H9 (cell line): ENCODE data around the gene CHDH. TPM values are rescaled to one million over a fixed set of nuclear protein-coding genes. Genes with fewer than 3 reads are reported as not detected.

Experiments
- DNase-seq: peaks from one replicate; pipeline ENCODE4 v3.0.0-alpha.2; 2017
- H2AFZ ChIP-seq: one replicate; pipeline ENCODE4 v1.6.1; 2013; ENCODE audit warnings: mild to moderate bottlenecking, low read length, control low read depth, moderate library complexity
- H2AK5ac ChIP-seq: 2 replicates; pipeline ENCODE4 v1.6.1; 2013; ENCODE audit warnings: low read length, control low read depth, mixed read lengths; ENCODE audit not compliant: insufficient read length
- H2BK120ac ChIP-seq: one replicate; pipeline ENCODE4 v1.6.1; 2013; ENCODE audit warnings: low read depth, mild to moderate bottlenecking, low read length, control low read depth, inconsistent platforms; ENCODE audit not compliant: poor library complexity, severe bottlenecking
- H2BK12ac ChIP-seq: 2 replicates; pipeline ENCODE4 v1.6.1; 2013; ENCODE audit warnings: low read length, control low read depth, mixed read lengths, low read depth; ENCODE audit not compliant: insufficient read length
- H2BK15ac ChIP-seq: 2 replicates; pipeline ENCODE4 v1.6.1; 2013; ENCODE audit warnings: low read depth, low read length, control low read depth
- H2BK20ac ChIP-seq: one replicate; pipeline ENCODE4 v1.6.1; 2013; ENCODE audit warnings: low read depth, mild to moderate bottlenecking, low read length, control low read depth, inconsistent platforms; ENCODE audit not compliant: poor library complexity, severe bottlenecking
- H2BK5ac ChIP-seq: 2 replicates; pipeline ENCODE4 v1.6.1; 2013; ENCODE audit warnings: low read length, control low read depth, mixed read lengths; ENCODE audit not compliant: insufficient read length
- H3K14ac ChIP-seq: 2 replicates; pipeline ENCODE4 v1.6.1; 2013; ENCODE audit warnings: low read length, control low read depth; ENCODE audit not compliant: insufficient read depth
- H3K18ac ChIP-seq: 2 replicates; pipeline ENCODE4 v1.6.1; 2013; ENCODE audit warnings: low read depth, mild to moderate bottlenecking, mixed read lengths, low read length, control low read depth; ENCODE audit not compliant: insufficient read length
- H3K23ac ChIP-seq: 2 replicates; pipeline ENCODE4 v1.6.1; 2013; ENCODE audit warnings: low read length, control low read depth, mixed read lengths, low read depth; ENCODE audit not compliant: insufficient read length
- H3K23me2 ChIP-seq: 2 replicates; pipeline ENCODE4 v1.6.1; 2013; ENCODE audit warnings: low read depth, mild to moderate bottlenecking, mixed read lengths, low read length, control low read depth; ENCODE audit not compliant: insufficient read length, poor library complexity, severe bottlenecking
- H3K27ac ChIP-seq: 2 replicates; pipeline ENCODE4 v1.5.1; 2013; ENCODE audit warnings: low read length, control low read depth, mixed read lengths, low read depth; ENCODE audit not compliant: insufficient read length
- H3K27me3 ChIP-seq: 2 replicates; pipeline ENCODE4 v1.6.1; 2013; ENCODE audit warnings: low read length, control low read depth, inconsistent platforms; ENCODE audit not compliant: insufficient read depth
- H3K4ac ChIP-seq: 2 replicates; pipeline ENCODE4 v1.6.1; 2013; ENCODE audit warnings: low read depth, mild to moderate bottlenecking, control low read depth, inconsistent platforms, low read length, moderate library complexity
- H3K4me1 ChIP-seq: 2 replicates; pipeline ENCODE4 v1.6.1; 2013; ENCODE audit warnings: low read length, control low read depth, inconsistent platforms; ENCODE audit not compliant: insufficient read depth
- H3K4me2 ChIP-seq: 2 replicates; pipeline ENCODE4 v1.6.1; 2013; ENCODE audit warnings: low read length, control low read depth, mixed read lengths; ENCODE audit not compliant: insufficient read length, insufficient read depth
- H3K56ac ChIP-seq: 2 replicates; pipeline ENCODE4 v1.6.1; 2013; ENCODE audit warnings: low read depth, mild to moderate bottlenecking, mixed read lengths, low read length, control low read depth; ENCODE audit not compliant: insufficient read length
- H3K79me1 ChIP-seq: 2 replicates; pipeline ENCODE4 v1.6.1; 2013; ENCODE audit warnings: low read depth, mild to moderate bottlenecking, moderate library complexity, low read length, control low read depth, inconsistent platforms; ENCODE audit not compliant: insufficient read depth, poor library complexity, severe bottlenecking
- H3K79me2 ChIP-seq: 2 replicates; pipeline ENCODE4 v1.6.1; 2013; ENCODE audit warnings: low read length, control low read depth, inconsistent platforms; ENCODE audit not compliant: insufficient read depth
- H3K9ac ChIP-seq: 2 replicates; pipeline ENCODE4 v1.6.1; 2013; ENCODE audit warnings: low read length, control low read depth, mixed read lengths; ENCODE audit not compliant: insufficient read length; ENCODE audit errors: extremely low read depth
- H3K9me3 ChIP-seq: one replicate; pipeline ENCODE4 v1.6.1; 2013; ENCODE audit warnings: low read depth, low read length, inconsistent platforms; ENCODE audit not compliant: control insufficient read depth
- H3T11ph ChIP-seq: one replicate; pipeline ENCODE4 v1.6.1; 2013; ENCODE audit warnings: mild to moderate bottlenecking, low read length, control low read depth, inconsistent platforms
- H4K20me1 ChIP-seq: one replicate; pipeline ENCODE4 v1.6.1; 2013; ENCODE audit not compliant: control insufficient read depth, insufficient read length, insufficient read depth
- H4K5ac ChIP-seq: 2 replicates; pipeline ENCODE4 v1.6.1; 2013; ENCODE audit warnings: low read depth, mild to moderate bottlenecking, mixed read lengths, low read length, control low read depth; ENCODE audit not compliant: insufficient read length
- H4K8ac ChIP-seq: replicated peaks from 2 replicates; pipeline ENCODE4 v1.6.1; 2013; ENCODE audit warnings: low read length, control low read depth, mixed read lengths, low read depth; ENCODE audit not compliant: insufficient read length
- H4K91ac ChIP-seq: 2 replicates; pipeline ENCODE4 v1.6.1; 2013; ENCODE audit warnings: low read depth, mild to moderate bottlenecking, moderate library complexity, mixed read lengths, low read length, control low read depth; ENCODE audit not compliant: insufficient read length
- H3K27ac Mint-ChIP-seq, 3 experiments: 2 replicates in 2 of 3; 3 replicates in 1 of 3; pipeline ENCODE4 v1.8.0; 2020 to 2021; ENCODE audit warnings: mixed read lengths in 3 of 3, mild to moderate bottlenecking in 1 of 3, moderate library complexity in 1 of 3
- H3K27me3 Mint-ChIP-seq: 2 replicates; pipeline ENCODE4 v1.8.0; 2021; ENCODE audit warnings: low read depth, mild to moderate bottlenecking, moderate library complexity, mixed read lengths
- H3K36me3 Mint-ChIP-seq, 3 experiments: 2 replicates in 2 of 3; 3 replicates in 1 of 3; pipeline ENCODE4 v1.8.0; 2020 to 2021; ENCODE audit warnings: low read depth in 3 of 3, mixed read lengths in 3 of 3; ENCODE audit not compliant: insufficient read depth in 1 of 3
- H3K4me1 Mint-ChIP-seq, 2 experiments: 2 replicates each; pipeline ENCODE4 v1.8.0; 2020; ENCODE audit warnings: mixed read lengths in 2 of 2
- H3K4me3 Mint-ChIP-seq, 2 experiments: 2 replicates in 1 of 2; 3 replicates in 1 of 2; pipeline ENCODE4 v1.8.0; 2020 to 2021; ENCODE audit warnings: mild to moderate bottlenecking in 2 of 2, mixed read lengths in 2 of 2, moderate library complexity in 1 of 2
- H3K9me3 Mint-ChIP-seq, 2 experiments: 2 replicates in 1 of 2; 3 replicates in 1 of 2; pipeline ENCODE4 v1.8.0; 2020; ENCODE audit warnings: mild to moderate bottlenecking in 2 of 2, mixed read lengths in 2 of 2, moderate library complexity in 1 of 2
- whole genome bisulfite sequencing: extraction: QIAGEN DNeasy Blood & Tissue Kit; methylation state at CpG from one replicate; pipeline ENCODE4 v1.1.7; 2013; ENCODE audit warnings: missing lambda C conversion rate, low lambda C conversion rate, mixed read lengths; ENCODE audit not compliant: insufficient read length; ENCODE audit errors: extremely low coverage; 5-methylcytosine and 5-hydroxymethylcytosine counted together
- total RNA-seq: library from RNA; stranded (reverse); gene quantifications from 2 replicates; pipeline ENCODE4 v1.2.1, GENCODE V29; 2021
- TF ChIP-seq, protein P1 (sequence below): fragments of 200-600 bp; sonication (generic); conservative IDR thresholded peaks from 3 replicates; pipeline ENCODE4 v1.8.0; 2021; ENCODE audit warnings: antibody characterized with exemption, mild to moderate bottlenecking

CHDH gene
- total RNA-seq, 1 experiment from 2014 or later: 11.0 TPM

DNA sequence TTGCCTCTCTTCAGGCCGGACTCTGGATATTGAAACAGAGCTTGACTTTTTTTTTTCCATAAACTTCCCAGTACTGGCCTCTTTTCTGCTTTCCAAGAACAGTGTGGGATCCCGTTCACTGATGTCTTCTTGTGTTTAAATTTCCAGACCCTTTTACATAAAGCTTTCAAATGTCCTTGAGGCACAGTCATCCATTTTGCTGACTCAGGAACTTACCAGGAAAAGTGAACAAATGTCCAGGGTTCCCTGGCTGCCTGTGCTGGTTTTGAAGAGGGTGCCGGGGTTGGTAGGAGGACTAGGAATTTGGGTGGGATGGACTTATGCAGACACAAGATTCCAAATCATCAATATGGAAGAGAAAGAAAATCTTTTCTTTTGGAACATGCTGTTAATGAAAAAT is 68.1 kb downstream of the CHDH start:
- H3K27me3 Mint-ChIP-seq: no peaks in the 10 kb centered on the region
- no peaks in the 10 kb centered on the region for H3K4me1 ChIP-seq
- H3K4me1 Mint-ChIP-seq: peaks cover 21 to 27% of the 10 kb centered on the region in 2 experiments

More for the DNA sequence above, 68.1 kb downstream of the CHDH start:
- Histone ChIP-seq H2BK120ac (no peak overlapping the region), H2AFZ (no peak overlapping the region), H4K20me1 (no peaks in the 10 kb centered on the region), H3K27me3 (no peaks in the 10 kb centered on the region), H3K23me2 (no peaks in the 10 kb centered on the region), H3K18ac (no peak overlapping the region), H3K9me3 (no peaks in the 10 kb centered on the region), H3K23ac (no peak overlapping the region), H3K9ac (no peak overlapping the region), H3K14ac (no peak overlapping the region), H2BK20ac (no peak overlapping the region), H3K4me2 (no peak overlapping the region), H2BK5ac (no peak overlapping the region), H2AK5ac (no peak overlapping the region), H3T11ph (no peak overlapping the region), H4K91ac (no peak overlapping the region), H4K8ac (no peak overlapping the region), H2BK15ac (no peak overlapping the region), H3K79me2 (no peaks in the 10 kb centered on the region), H3K4ac (no peak overlapping the region), H3K27ac (no peak overlapping the region), H3K79me1 (no peaks in the 10 kb centered on the region), H2BK12ac (no peak overlapping the region), H4K5ac (no peak overlapping the region), H3K56ac (no peak overlapping the region)
- TF ChIP-seq, protein P1, sequence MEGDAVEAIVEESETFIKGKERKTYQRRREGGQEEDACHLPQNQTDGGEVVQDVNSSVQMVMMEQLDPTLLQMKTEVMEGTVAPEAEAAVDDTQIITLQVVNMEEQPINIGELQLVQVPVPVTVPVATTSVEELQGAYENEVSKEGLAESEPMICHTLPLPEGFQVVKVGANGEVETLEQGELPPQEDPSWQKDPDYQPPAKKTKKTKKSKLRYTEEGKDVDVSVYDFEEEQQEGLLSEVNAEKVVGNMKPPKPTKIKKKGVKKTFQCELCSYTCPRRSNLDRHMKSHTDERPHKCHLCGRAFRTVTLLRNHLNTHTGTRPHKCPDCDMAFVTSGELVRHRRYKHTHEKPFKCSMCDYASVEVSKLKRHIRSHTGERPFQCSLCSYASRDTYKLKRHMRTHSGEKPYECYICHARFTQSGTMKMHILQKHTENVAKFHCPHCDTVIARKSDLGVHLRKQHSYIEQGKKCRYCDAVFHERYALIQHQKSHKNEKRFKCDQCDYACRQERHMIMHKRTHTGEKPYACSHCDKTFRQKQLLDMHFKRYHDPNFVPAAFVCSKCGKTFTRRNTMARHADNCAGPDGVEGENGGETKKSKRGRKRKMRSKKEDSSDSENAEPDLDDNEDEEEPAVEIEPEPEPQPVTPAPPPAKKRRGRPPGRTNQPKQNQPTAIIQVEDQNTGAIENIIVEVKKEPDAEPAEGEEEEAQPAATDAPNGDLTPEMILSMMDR: no peak
- Mint-ChIP-seq H3K27ac (no peak overlapping the region), H3K9me3 (no peaks in the 10 kb centered on the region), H3K36me3 (no peaks in the 10 kb centered on the region; a peak in 1 of 7 replicates), H3K4me3 (no peak overlapping the region)
- no CpG with 5 or more reads among the region's 3 CpGs for WGBS
- DNase-seq: no peak
